ENCODE data around the gene TTC9.

DNA sequence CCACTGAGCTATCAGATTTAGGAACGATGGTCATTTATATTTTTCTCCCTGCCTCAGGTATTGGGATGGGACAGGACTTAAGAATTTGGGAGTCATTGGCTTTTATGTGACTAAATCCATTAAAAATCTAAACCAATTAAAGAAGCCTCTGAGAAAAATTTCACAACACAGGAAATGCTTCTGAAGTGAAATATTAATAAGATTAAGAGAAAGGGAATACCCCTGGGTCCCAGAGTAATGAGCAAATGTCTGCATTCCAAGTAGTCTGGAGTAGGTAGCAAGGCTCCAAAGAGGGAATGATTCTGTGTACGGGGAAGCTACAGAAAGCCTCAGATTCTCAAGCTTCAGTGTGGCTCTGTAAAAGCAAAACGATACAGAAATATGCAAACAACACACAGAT, 40.6 kb upstream of the TTC9 start:
- TF ChIP-seq TAF1 (IDR thresholded peaks at IDR 0.05; ENCODE audit: borderline replicate concordance, low read depth, low read length), result no peak
- TF ChIP-seq CBX3 (IDR thresholded peaks at IDR 0.05; ENCODE audit: borderline replicate concordance, low read depth), result no peak
- TF ChIP-seq, protein P1, sequence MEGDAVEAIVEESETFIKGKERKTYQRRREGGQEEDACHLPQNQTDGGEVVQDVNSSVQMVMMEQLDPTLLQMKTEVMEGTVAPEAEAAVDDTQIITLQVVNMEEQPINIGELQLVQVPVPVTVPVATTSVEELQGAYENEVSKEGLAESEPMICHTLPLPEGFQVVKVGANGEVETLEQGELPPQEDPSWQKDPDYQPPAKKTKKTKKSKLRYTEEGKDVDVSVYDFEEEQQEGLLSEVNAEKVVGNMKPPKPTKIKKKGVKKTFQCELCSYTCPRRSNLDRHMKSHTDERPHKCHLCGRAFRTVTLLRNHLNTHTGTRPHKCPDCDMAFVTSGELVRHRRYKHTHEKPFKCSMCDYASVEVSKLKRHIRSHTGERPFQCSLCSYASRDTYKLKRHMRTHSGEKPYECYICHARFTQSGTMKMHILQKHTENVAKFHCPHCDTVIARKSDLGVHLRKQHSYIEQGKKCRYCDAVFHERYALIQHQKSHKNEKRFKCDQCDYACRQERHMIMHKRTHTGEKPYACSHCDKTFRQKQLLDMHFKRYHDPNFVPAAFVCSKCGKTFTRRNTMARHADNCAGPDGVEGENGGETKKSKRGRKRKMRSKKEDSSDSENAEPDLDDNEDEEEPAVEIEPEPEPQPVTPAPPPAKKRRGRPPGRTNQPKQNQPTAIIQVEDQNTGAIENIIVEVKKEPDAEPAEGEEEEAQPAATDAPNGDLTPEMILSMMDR (IDR thresholded peaks at IDR 0.05 in 2 of 3, conservative IDR thresholded peaks at IDR 0.05 in 1 of 3; ENCODE audit: control insufficient read depth in 2 of 3, extremely low read depth in 1 of 3, insufficient read depth in 1 of 3, low read depth in 3 of 3, low read length in 3 of 3), result no peak
- TF ChIP-seq MXI1 (IDR thresholded peaks at IDR 0.05; ENCODE audit: low read depth, low read length), result no peak
- TF ChIP-seq CEBPZ (IDR thresholded peaks at IDR 0.05; ENCODE audit: low read depth, low read length), result no peak
- no peak for TF ChIP-seq MTA3 (IDR thresholded peaks at IDR 0.05; ENCODE audit: borderline replicate concordance, low read length)
- no peak for TF ChIP-seq ATF3 (IDR thresholded peaks at IDR 0.05; ENCODE audit: borderline replicate concordance, extremely low read depth, low read depth, low read length)
- TF ChIP-seq NR2C2 (IDR thresholded peaks at IDR 0.05; ENCODE audit: borderline replicate concordance, control insufficient read depth, insufficient read length, low read depth), result no peak

Measured in GM12878 (cell line).